Activated CD4-positive, alpha-beta T cell treated with anti-CD3 and anti-CD28 coated beads, Interleukin-2, amount 10 ng/mL, durations not matched to agents 24 days and 14 days (primary cell): ENCODE results near the gene CCNF. TPM values are rescaled to one million over a fixed set of nuclear protein-coding genes. Genes with fewer than 3 reads are reported as not detected.
A peak's percentile ranks its signal among the peaks of the same experiment; 100 is the strongest.
"Not testable (repeated sequence)": the region's sequence is repeated elsewhere in the genome, so short reads cannot be mapped to it uniquely, and the experiment has no call there.

Source experiments
- DNase-seq: peaks from one replicate; pipeline ENCODE4 v3.0.0; 2022
- H3K27ac Mint-ChIP-seq: one replicate; pipeline ENCODE4 v1.8.0; 2022; ENCODE audit warnings: mild to moderate bottlenecking, mixed read lengths
- H3K27me3 Mint-ChIP-seq: one replicate; pipeline ENCODE4 v1.8.0; 2022; ENCODE audit warnings: mixed read lengths
- H3K36me3 Mint-ChIP-seq: one replicate; pipeline ENCODE4 v1.8.0; 2022; ENCODE audit warnings: low read depth, mild to moderate bottlenecking, mixed read lengths
- H3K4me1 Mint-ChIP-seq: one replicate; pipeline ENCODE4 v1.8.0; 2021; ENCODE audit warnings: mixed read lengths
- H3K4me3 Mint-ChIP-seq: one replicate; pipeline ENCODE4 v1.8.0; 2022; ENCODE audit warnings: mild to moderate bottlenecking, moderate library complexity, mixed read lengths
- H3K9me3 Mint-ChIP-seq: one replicate; pipeline ENCODE4 v1.8.0; 2021; ENCODE audit warnings: mixed read lengths
- intact Hi-C: fragments of 100-400 bp; cut with micrococcal nuclease; formaldehyde crosslinking; loops from one replicate; pipeline ENCODE4 v1.15.1; 2023
- total RNA-seq: library from RNA; stranded (reverse); gene quantifications from 2 replicates; pipeline ENCODE4 v1.2.3, GENCODE V29; 2022

Gene CCNF
- total RNA-seq, 1 donor from 2014 or later: 45.7 TPM

- DNase-seq, H3K27ac Mint-ChIP-seq, H3K27me3 Mint-ChIP-seq, intact Hi-C loops, H3K4me3 Mint-ChIP-seq, H3K9me3 Mint-ChIP-seq: not testable (repeated sequence)
- H3K4me1 Mint-ChIP-seq: peaks cover 16% of the 10 kb centered on the region
- peaks cover 64% of the 10 kb centered on the region for H3K36me3 Mint-ChIP-seq
Measured at GRCh38 chr16:2435236-2435635, 6.0 kb downstream of the CCNF start.

GRCh38 chr16:2436110-2436509 is 6.9 kb downstream of the CCNF start:
- no peak for DNase-seq
- Mint-ChIP-seq H3K4me1 (peaks cover 8% of the 10 kb centered on the region), H3K36me3 (peaks cover 61% of the 10 kb centered on the region), H3K27me3 (no peaks in the 10 kb centered on the region), H3K4me3 (no peak overlapping the region), H3K27ac (no peak overlapping the region), H3K9me3 (no peaks in the 10 kb centered on the region)
- intact Hi-C loops: no loop called here

GRCh38 chr16:2437032-2437790 is 8.0 kb downstream of the CCNF start:
- Mint-ChIP-seq H3K36me3 (peaks cover 62% of the 10 kb centered on the region), H3K9me3 (no peaks in the 10 kb centered on the region), H3K4me1 (peaks cover 8% of the 10 kb centered on the region), H3K27ac (no peak overlapping the region), H3K4me3 (no peak overlapping the region), H3K27me3 (no peaks in the 10 kb centered on the region)
- DNase-seq: no peak
- intact Hi-C loops: no loop called here

GRCh38 chr16:2438121-2438520 is 8.9 kb downstream of the CCNF start:
- H3K4me3 Mint-ChIP-seq: no peak overlapping the region
- peaks cover 56% of the 10 kb centered on the region for H3K36me3 Mint-ChIP-seq
- peaks cover 6% of the 10 kb centered on the region for H3K4me1 Mint-ChIP-seq
- DNase-seq: no peak
- no peak overlapping the region for H3K27ac Mint-ChIP-seq
- H3K27me3 Mint-ChIP-seq: no peaks in the 10 kb centered on the region
- intact Hi-C loops: no loop called here
- no peaks in the 10 kb centered on the region for H3K9me3 Mint-ChIP-seq

- Mint-ChIP-seq H3K9me3 (no peaks in the 10 kb centered on the region), H3K27me3 (no peaks in the 10 kb centered on the region), H3K27ac (peak overlapping the region; percentile 29), H3K36me3 (peaks cover 56% of the 10 kb centered on the region), H3K4me1 (peaks cover 5% of the 10 kb centered on the region), H3K4me3 (no peak overlapping the region)
- intact Hi-C loops: no loop called here
- no peak for DNase-seq
Measured at GRCh38 chr16:2439598-2439997, 10.4 kb downstream of the CCNF start.

GRCh38 chr16:2441143-2441804 is 12.0 kb downstream of the CCNF start:
- peaks cover 59% of the 10 kb centered on the region for H3K36me3 Mint-ChIP-seq
- H3K4me3 Mint-ChIP-seq, H3K9me3 Mint-ChIP-seq, H3K27ac Mint-ChIP-seq, intact Hi-C loops, H3K27me3 Mint-ChIP-seq, DNase-seq, H3K4me1 Mint-ChIP-seq: not testable (repeated sequence)

- Mint-ChIP-seq H3K4me1 (no peaks in the 10 kb centered on the region), H3K4me3 (no peak overlapping the region), H3K27ac (no peak overlapping the region), H3K36me3 (peaks cover 53% of the 10 kb centered on the region), H3K27me3 (no peaks in the 10 kb centered on the region), H3K9me3 (no peaks in the 10 kb centered on the region)
- intact Hi-C loops: no loop called here
- DNase-seq: no peak
Measured at GRCh38 chr16:2443555-2443954, 14.3 kb downstream of the CCNF start.

GRCh38 chr16:2447920-2448583 is 18.8 kb downstream of the CCNF start:
- Mint-ChIP-seq H3K9me3 (no peaks in the 10 kb centered on the region), H3K27ac (no peak overlapping the region), H3K27me3 (no peaks in the 10 kb centered on the region), H3K4me1 (no peaks in the 10 kb centered on the region), H3K36me3 (peaks cover 52% of the 10 kb centered on the region), H3K4me3 (no peak overlapping the region)
- DNase-seq: no peak
- intact Hi-C loops: no loop called here

- Mint-ChIP-seq H3K36me3 (peaks cover 50% of the 10 kb centered on the region), H3K9me3 (no peaks in the 10 kb centered on the region), H3K4me3 (no peak overlapping the region), H3K27ac (no peak overlapping the region), H3K4me1 (no peaks in the 10 kb centered on the region), H3K27me3 (no peaks in the 10 kb centered on the region)
- intact Hi-C loops: no loop called here
- DNase-seq: no peak
Measured at GRCh38 chr16:2449118-2449517, 19.9 kb downstream of the CCNF start.

- DNase-seq: no peak
- peaks cover 45% of the 10 kb centered on the region for H3K36me3 Mint-ChIP-seq
- no peak overlapping the region for H3K4me3 Mint-ChIP-seq
- H3K4me1 Mint-ChIP-seq: no peaks in the 10 kb centered on the region
- H3K27me3 Mint-ChIP-seq: no peaks in the 10 kb centered on the region
- no peak overlapping the region for H3K27ac Mint-ChIP-seq
- no peaks in the 10 kb centered on the region for H3K9me3 Mint-ChIP-seq
- intact Hi-C loops: no loop called here
Measured at GRCh38 chr16:2450535-2450934, 21.3 kb downstream of the CCNF start.

GRCh38 chr16:2450975-2451381 is 21.7 kb downstream of the CCNF start:
- intact Hi-C loops: no loop called here
- no peak overlapping the region for H3K4me3 Mint-ChIP-seq
- H3K4me1 Mint-ChIP-seq: no peaks in the 10 kb centered on the region
- no peak overlapping the region for H3K27ac Mint-ChIP-seq
- no peaks in the 10 kb centered on the region for H3K27me3 Mint-ChIP-seq
- no peak for DNase-seq
- H3K9me3 Mint-ChIP-seq: no peaks in the 10 kb centered on the region
- peaks cover 48% of the 10 kb centered on the region for H3K36me3 Mint-ChIP-seq

- DNase-seq: no peak
Measured at GRCh38 chr16:2451851-2452320, 22.6 kb downstream of the CCNF start.

GRCh38 chr16:2452650-2453049 is 23.4 kb downstream of the CCNF start:
- intact Hi-C loops: no loop called here
- Mint-ChIP-seq H3K27ac (no peak overlapping the region), H3K4me1 (no peaks in the 10 kb centered on the region), H3K9me3 (no peaks in the 10 kb centered on the region), H3K27me3 (no peaks in the 10 kb centered on the region), H3K36me3 (peaks cover 49% of the 10 kb centered on the region), H3K4me3 (no peak overlapping the region)
- DNase-seq: no peak

More at GRCh38 chr16:2451851-2452320, 22.6 kb downstream of the CCNF start:
- Mint-ChIP-seq H3K4me1 (no peaks in the 10 kb centered on the region), H3K27ac (no peak overlapping the region), H3K9me3 (no peaks in the 10 kb centered on the region), H3K27me3 (no peaks in the 10 kb centered on the region), H3K36me3 (peaks cover 46% of the 10 kb centered on the region), H3K4me3 (no peak overlapping the region)
- intact Hi-C loops: no loop called here
